HG03354 (cell line): ENCODE measurements around the gene LGALS9C.
"Not testable (repeated sequence)": the region's sequence is repeated elsewhere in the genome, so short reads cannot be mapped to it uniquely, and the experiment has no call there.

Experiments used
- ATAC-seq: cut with Tn5 transposase; IDR thresholded peaks from one replicate; pipeline ENCODE4 v1.9.1; 2021; ENCODE audit warnings: mild to moderate bottlenecking; ENCODE audit not compliant: unreplicated experiment, poor library complexity, severe bottlenecking

Gene LGALS9C

GRCh38 chr17:18526168-18526800 is 49.7 kb downstream of the LGALS9C start:
- ATAC-seq = not testable (repeated sequence)

DNA sequence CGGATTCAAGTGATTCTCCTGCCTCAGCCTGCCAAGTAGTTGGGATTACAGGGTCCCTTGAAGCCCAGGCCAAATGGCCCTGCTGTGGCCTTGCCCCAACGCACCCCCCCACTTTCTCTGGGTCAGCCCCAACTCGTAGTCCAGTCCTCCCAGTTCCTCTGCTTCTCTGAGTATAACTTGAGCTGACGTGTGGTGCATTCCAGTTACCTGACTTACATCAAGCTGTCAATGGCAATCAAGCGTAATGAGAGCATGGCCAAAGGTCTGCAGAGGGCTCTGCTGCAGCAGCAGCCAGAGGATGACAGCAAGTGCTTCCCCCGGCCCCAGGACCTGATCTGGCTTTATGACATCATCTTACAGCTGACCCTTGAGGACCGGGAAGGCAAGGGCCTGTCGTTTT is 50.8 kb downstream of the LGALS9C start:
- ATAC-seq = not testable (repeated sequence)

DNA sequence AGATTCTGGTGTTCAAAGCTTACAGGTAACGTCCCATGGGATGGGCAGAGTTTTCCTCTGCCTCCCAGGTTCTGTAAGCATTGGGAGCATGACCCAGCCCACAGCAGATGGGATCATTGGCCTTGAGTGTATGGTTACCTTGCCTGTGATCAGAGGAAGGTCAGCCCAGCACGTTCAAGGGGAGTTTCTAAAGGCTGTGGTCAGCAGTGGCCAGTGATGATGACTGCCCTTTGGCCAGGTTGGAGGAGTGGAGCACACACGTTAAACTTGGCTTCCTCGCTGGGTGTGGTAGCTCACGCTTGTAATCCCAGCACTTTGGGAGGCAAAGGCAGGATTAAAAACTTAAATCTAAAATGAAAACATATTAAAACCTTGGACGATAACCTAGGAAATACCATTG is 51.8 kb downstream of the LGALS9C start:
- not testable (repeated sequence) for ATAC-seq

DNA sequence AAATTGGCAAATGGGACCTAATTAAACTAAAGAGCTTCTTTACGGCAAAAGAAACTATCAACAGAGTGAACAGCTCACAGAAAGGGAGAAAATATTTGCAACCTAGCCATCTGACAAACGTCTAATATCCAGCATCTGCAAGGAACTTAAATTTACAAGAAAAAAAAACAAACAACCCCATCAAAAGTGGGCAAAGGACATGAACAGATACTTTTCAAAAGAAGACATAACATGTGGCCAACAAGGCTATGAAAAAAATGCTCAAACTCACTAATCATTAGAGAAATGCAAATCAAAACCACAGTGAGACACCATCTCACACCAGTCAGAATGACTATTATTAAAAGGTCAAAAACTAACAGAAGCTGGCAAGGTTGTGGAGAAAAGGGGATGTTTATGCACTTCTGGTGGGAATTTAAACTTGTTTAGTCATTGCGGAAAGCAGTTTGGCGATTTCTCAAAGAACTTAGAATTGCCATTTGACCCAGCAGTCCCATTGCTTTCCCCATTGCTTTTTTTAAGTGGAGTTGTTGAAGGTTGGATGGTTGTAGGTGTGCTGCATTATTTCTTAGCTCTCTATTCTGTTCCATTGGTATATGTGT is 52.4 kb downstream of the LGALS9C start:
- not testable (repeated sequence) for ATAC-seq

DNA sequence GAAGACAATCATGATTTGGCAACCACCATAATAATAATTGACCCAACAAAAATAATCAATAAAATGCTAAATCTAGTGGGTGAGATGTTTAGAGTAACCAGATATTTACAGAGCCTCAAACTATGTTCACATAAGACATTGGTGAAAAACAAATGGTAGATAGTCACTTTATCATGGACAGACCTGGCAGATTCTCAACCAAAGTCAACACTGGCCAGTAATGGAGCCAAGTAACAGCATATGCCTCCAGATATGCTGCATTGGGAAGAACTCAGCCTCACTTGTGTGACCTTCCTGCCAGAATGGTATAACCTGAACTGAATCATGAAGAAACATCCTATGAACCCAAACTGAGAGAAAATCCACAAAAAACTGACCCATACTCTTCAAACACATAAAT is 53.8 kb downstream of the LGALS9C start:
- not testable (repeated sequence) for ATAC-seq

DNA sequence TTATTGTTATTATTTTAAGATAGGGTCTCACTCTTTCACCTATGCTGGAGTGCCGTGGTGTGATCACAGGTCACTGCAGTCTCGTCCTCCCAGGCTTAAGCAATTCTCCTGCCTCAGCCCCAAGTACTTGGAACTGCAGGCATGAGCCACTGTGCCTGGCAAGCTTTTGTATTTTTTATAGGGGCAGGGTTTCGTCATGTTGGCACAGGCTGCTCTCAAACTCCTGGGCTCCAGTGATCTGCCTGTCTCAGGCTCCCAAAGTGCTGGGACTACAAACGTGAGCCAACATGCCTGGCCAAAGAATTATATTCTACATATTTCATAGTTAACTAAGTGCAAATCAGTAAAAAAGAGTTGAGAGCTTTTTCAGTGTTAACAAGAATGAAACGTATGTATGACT is 65.6 kb downstream of the LGALS9C start:
- not testable (repeated sequence) for ATAC-seq

DNA sequence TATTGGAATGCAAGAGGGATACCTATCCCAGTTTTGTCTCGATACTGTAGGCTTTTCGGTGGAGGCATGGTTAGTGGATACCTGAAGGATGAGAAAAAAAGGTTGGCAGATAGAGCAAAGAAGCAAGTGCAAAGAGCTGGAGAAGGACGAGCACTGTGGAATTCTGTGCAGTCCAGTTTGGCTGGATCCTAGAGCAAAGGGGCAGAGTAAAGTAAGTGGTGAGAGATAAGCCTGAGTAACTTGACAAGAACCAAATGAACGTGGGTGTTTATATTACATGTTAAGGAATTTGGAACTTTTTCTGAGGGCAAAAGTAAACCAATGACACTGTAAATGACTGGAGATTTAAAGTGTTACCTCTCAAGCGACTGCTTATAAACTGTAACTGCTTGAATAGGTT is 66.3 kb downstream of the LGALS9C start:
- ATAC-seq = not testable (repeated sequence)
